ENCODE results near the gene SBK2.

DNA sequence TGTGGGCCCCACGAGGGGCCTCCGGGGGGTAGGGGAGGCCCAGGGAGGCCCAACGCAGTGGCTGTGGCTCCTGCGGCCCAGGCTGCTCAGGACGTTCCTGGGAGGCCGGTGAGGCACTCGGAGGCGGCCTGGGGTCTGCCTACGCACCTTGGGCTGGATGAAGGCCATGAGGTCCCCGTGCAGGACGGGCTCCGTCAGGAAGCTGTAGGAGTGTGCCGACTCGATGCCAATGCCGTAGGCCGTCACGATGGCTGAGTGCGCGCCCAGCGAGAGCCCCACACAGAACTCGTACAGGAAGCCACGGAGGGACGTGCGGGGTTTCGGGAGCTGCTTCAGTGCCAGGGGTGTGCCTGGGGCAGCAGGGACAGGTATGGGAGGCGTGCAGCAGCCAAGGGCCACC, 5.9 kb downstream of the SBK2 start:
- TF ChIP-seq CTCF (conservative IDR thresholded peaks at IDR 0.05; ENCODE audit: low read depth, low read length) (no peak), EZH2 (IDR thresholded peaks at IDR 0.05; ENCODE audit: low read length, unreplicated experiment) (no peak)
